ENCODE data around the gene APMAP.

APMAP gene

GRCh38 chr20:24960861-24961260 is 31.7 kb downstream of the APMAP start:
- H3K4me2 ChIP-seq (ENCODE audit: low read length) = no peak overlapping the region
- no peak overlapping the region for H3K4me3 ChIP-seq (ENCODE audit: low read length)
- no peak overlapping the region for H3K9ac ChIP-seq (ENCODE audit: low read length)
- H3K9me3 ChIP-seq (ENCODE audit: insufficient read depth, low read length) = no peaks in the 10 kb centered on the region
- H3K27ac ChIP-seq (ENCODE audit: low read length) = no peak overlapping the region
- H3K27me3 ChIP-seq (ENCODE audit: low read depth, low read length) = no peaks in the 10 kb centered on the region
- H3K79me2 ChIP-seq (ENCODE audit: low read length) = no peaks in the 10 kb centered on the region
- H3K4me1 ChIP-seq (ENCODE audit: low read length) = no peaks in the 10 kb centered on the region
- H3K36me3 ChIP-seq (replicated peaks; ENCODE audit: low read depth, low read length) = peaks cover 20% of the 10 kb centered on the region
- no peaks in the 10 kb centered on the region; the same call in 1 of the 2 replicates for H4K20me1 ChIP-seq (ENCODE audit: insufficient read depth, low read length)
- TF ChIP-seq CTCF (IDR thresholded peaks at IDR 0.05; ENCODE audit: low read depth, low read length) = no peak
- TF ChIP-seq EZH2phosphoT487 (IDR thresholded peaks at IDR 0.05; ENCODE audit: low read depth) = no peak
- no peak overlapping the region for H2AFZ ChIP-seq (ENCODE audit: low read depth, low read length)

- Histone ChIP-seq H3K27ac (ENCODE audit: low read length) (no peak overlapping the region), H3K27me3 (ENCODE audit: low read depth, low read length) (no peaks in the 10 kb centered on the region), H3K4me3 (ENCODE audit: low read length) (no peak overlapping the region), H3K9ac (ENCODE audit: low read length) (no peak overlapping the region), H2AFZ (ENCODE audit: low read depth, low read length) (no peak overlapping the region), H4K20me1 (ENCODE audit: insufficient read depth, low read length) (no peaks in the 10 kb centered on the region; the same call in 1 of the 2 replicates), H3K4me1 (ENCODE audit: low read length) (peaks cover under 1% of the 10 kb centered on the region; the same call in 1 of the 2 replicates), H3K79me2 (ENCODE audit: low read length) (no peaks in the 10 kb centered on the region), H3K4me2 (ENCODE audit: low read length) (no peak overlapping the region), H3K9me3 (ENCODE audit: insufficient read depth, low read length) (no peaks in the 10 kb centered on the region), H3K36me3 (replicated peaks; ENCODE audit: low read depth, low read length) (peaks cover 17% of the 10 kb centered on the region)
- TF ChIP-seq CTCF (IDR thresholded peaks at IDR 0.05; ENCODE audit: low read depth, low read length) = no peak
Measured at GRCh38 chr20:24960302-24960801, 32.2 kb downstream of the APMAP start.

GRCh38 chr20:24959591-24960301 is 32.8 kb downstream of the APMAP start:
- Histone ChIP-seq H3K9ac (ENCODE audit: low read length) (no peak overlapping the region), H3K27ac (ENCODE audit: low read length) (no peak overlapping the region)
- no peak for TF ChIP-seq CTCF (IDR thresholded peaks at IDR 0.05; ENCODE audit: low read depth, low read length)
- TF ChIP-seq EZH2phosphoT487 (IDR thresholded peaks at IDR 0.05; ENCODE audit: low read depth) = no peak

GRCh38 chr20:24958506-24959385 is 33.8 kb downstream of the APMAP start:
- Histone ChIP-seq H3K4me3 (ENCODE audit: low read length) (no peak overlapping the region), H3K27ac (ENCODE audit: low read length) (no peak overlapping the region), H3K9me3 (ENCODE audit: insufficient read depth, low read length) (no peaks in the 10 kb centered on the region), H3K4me1 (ENCODE audit: low read length) (peaks cover 16% of the 10 kb centered on the region), H3K27me3 (ENCODE audit: low read depth, low read length) (no peaks in the 10 kb centered on the region), H4K20me1 (ENCODE audit: insufficient read depth, low read length) (no peaks in the 10 kb centered on the region; the same call in 1 of the 2 replicates), H3K79me2 (ENCODE audit: low read length) (no peaks in the 10 kb centered on the region), H3K9ac (ENCODE audit: low read length) (no peak overlapping the region), H2AFZ (ENCODE audit: low read depth, low read length) (no peak overlapping the region), H3K36me3 (replicated peaks; ENCODE audit: low read depth, low read length) (peaks cover 13% of the 10 kb centered on the region), H3K4me2 (ENCODE audit: low read length) (no peak overlapping the region)
- TF ChIP-seq CTCF (IDR thresholded peaks at IDR 0.05; ENCODE audit: low read depth, low read length) (no peak), EZH2phosphoT487 (IDR thresholded peaks at IDR 0.05; ENCODE audit: low read depth) (no peak)

More at GRCh38 chr20:24959591-24960301, 32.8 kb downstream of the APMAP start:
- Histone ChIP-seq H4K20me1 (ENCODE audit: insufficient read depth, low read length) (no peaks in the 10 kb centered on the region; the same call in 1 of the 2 replicates), H3K27me3 (ENCODE audit: low read depth, low read length) (no peaks in the 10 kb centered on the region), H3K79me2 (ENCODE audit: low read length) (no peaks in the 10 kb centered on the region), H2AFZ (ENCODE audit: low read depth, low read length) (no peak overlapping the region), H3K36me3 (replicated peaks; ENCODE audit: low read depth, low read length) (peaks cover 13% of the 10 kb centered on the region), H3K4me1 (ENCODE audit: low read length) (peaks cover 6% of the 10 kb centered on the region), H3K4me3 (ENCODE audit: low read length) (no peak overlapping the region), H3K4me2 (ENCODE audit: low read length) (no peak overlapping the region), H3K9me3 (ENCODE audit: insufficient read depth, low read length) (no peaks in the 10 kb centered on the region)

Measured in OCI-LY3 (cell line).